Activated T-cell treated with anti-CD3 and anti-CD28 coated beads for 1 hour (primary cell): ENCODE measurements around the gene TASOR.
A peak's percentile ranks its signal among the peaks of the same experiment; 100 is the strongest.
"Not testable (repeated sequence)": the region's sequence is repeated elsewhere in the genome, so short reads cannot be mapped to it uniquely, and the experiment has no call there.

Experiments used
- DNase-seq: peaks from one replicate; pipeline ENCODE4 v3.0.0-alpha.2; 2020; ENCODE audit warnings: low read depth

The TASOR gene

DNA sequence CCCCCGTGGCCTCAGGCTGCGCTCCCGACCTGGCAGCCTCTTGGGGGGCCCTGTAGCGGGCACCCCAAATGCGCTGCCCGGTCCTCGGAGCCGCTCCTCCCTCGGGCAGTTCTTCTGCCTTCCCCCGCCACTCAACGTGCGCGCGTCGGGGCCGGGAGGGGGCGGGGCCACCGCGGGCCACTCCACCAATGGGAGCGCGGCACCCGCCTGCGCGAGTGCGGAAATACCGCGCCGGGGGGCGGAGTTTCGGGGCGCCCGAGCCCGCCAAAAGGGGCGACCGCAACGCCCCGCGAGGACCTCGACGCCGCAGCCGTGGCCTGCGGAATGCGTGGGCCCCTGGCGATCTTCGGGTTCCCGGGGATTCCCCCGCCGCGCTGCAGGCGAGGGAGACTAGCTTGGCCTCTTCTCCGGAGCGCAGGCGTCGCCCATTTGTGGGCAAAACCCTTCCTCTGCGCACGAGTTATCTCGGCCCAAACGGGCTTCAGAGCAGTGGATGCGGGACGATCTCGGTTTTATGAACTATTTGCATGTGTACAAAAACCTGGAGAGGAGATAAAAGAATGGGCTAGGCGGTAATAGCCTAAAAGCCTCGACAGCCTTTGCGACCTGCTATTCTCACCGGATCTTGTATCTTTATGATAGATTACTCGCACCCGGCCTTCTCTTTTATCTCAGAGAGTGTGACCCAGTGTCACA lies at the start of gene TASOR:
Gene TASOR, minus strand, starts transcription at position 144 of the 696 bp plus-strand sequence. CDS start 259 bp downstream, outside the sequence.
- peak; percentile 82 for DNase-seq

DNA sequence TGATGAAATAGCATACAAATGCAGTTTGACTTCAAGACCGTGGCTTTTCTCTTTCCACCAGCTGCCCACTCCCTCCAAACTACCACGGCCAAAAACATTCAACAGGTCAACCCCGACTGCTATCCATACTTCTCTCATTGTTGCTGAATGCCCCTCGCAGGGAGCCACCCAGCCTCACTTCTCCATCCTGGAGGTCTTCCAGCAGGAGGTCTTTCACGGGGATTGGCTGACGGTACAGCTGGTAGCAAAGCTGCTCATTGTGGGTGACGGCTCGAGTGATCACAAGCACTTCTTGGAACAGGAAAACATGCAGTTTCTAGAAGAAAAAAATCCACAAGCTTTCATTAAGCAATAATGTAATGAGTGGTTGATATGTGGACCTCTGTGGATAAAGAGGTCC lies 49.0 kb upstream of the TASOR start:
- DNase-seq = no peak

GRCh38 chr3:56725175-56725574 lies 42.1 kb upstream of the TASOR start:
- DNase-seq = peak; percentile 26

- DNase-seq = no peak
These were observed 41.6 kb upstream of the TASOR start for GRCh38 chr3:56724676-56725075.

DNA sequence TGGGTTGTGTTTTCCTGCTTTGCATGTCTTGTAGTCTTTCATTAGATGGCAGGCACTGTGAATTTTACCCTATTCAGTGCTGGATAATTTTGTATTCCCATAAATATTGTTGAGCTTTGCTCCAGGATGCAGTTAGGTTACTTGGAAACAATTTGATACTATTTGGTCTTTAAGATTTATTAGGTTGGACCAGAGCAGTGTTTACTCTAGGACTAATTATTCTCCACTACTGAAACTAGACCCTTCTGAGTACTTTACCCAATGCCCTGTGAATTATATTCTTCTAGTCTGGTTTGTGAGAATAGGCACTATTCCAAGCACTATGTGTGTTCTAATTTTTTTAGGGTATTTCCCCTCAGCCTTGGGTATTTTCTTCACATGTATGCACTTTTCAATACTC lies 37.8 kb upstream of the TASOR start:
- no peak for DNase-seq

GRCh38 chr3:56718809-56719208 lies 35.7 kb upstream of the TASOR start:
- not testable (repeated sequence) for DNase-seq

DNA sequence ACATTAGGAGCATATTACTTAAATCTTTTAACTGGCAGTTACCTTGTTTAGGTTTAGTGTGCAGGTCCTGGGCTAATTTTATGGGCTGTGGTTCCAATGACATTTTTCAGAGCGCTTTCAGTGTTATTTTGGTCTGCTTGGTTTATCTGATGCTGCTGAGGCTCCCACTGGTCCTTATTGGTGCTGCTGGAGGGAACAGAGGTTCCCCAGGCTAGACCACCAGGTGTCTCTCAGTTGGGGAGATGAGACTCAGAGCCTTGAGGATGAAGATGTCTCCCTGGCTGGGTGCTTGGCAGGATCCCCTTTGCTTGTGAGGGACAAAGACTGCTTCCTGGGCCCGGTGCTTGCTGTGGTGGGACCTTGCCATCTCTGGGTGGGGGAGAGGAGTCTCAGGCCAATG lies 28.3 kb upstream of the TASOR start:
- DNase-seq = no peak

DNA sequence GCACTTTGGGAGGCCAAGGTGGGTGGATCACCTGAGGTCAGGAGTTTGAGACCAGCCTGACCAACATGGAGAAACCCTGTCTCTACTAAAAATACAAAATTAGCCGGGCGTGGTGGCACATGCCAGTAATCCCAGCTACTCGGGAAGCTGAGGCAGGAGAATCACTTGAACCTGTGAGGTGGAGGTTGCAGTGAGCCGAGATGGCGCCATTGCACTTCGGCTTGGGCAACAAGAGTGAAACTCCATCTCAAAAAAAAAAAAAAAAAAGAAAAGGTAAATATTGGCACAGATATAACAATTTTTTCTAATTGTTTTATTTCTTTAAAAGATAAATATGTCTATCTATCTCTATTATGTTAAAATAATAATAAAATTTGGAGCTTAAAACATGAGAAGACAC lies 24.3 kb upstream of the TASOR start:
- DNase-seq = not testable (repeated sequence)

GRCh38 chr3:56706629-56707028 lies 23.6 kb upstream of the TASOR start:
- no peak for DNase-seq

GRCh38 chr3:56704706-56705105 lies 21.6 kb upstream of the TASOR start:
- no peak for DNase-seq

- DNase-seq = no peak
These were observed 19.6 kb upstream of the TASOR start for GRCh38 chr3:56702490-56703315.

GRCh38 chr3:56700151-56700550 lies 17.1 kb upstream of the TASOR start:
- no peak for DNase-seq

GRCh38 chr3:56694867-56695683 lies 12.0 kb upstream of the TASOR start:
- no peak for DNase-seq

- DNase-seq = no peak
These were observed 10.7 kb upstream of the TASOR start for GRCh38 chr3:56693750-56694149.

DNA sequence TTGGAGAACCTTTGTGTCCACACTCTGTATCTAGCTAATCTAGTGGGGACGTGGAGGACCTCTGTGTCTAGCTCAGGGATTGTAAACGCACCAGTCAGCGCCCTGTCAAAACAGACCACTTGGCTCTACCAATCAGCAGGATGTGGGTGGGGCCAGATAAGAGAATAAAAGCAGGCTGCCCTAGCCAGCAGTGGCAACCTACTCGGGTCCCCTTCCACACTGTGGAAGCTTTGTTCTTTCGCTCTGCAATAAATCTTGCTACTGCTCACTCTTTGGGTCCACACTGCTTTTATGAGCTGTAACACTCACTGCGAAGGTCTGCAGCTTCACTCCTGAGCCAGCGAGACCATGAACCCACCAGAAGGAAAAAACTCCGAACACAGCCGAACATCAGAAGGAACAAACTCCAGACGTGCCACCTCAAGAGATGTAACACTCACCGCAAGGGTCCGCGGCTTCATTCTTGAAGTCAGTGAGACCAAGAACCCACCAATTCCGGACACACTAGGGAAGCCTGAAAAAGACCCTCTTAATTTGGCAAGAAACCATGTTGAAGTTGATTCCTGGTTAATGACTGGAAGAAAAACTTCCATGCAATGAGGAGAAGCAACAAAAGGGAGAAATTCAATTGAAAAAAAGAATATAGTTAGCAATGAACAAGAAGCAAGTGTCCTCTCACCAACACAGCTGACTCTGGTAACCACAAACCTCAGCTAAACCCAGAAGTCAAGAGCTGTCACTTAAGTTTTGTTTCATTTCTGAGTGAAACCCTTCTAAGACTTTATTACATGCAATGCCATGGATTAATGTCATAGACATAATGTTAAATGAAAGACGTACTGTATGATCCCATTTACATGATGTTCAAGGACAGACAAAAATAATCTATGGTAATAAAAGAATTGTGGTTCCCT lies 9.7 kb upstream of the TASOR start:
- not testable (repeated sequence) for DNase-seq

- not testable (repeated sequence) for DNase-seq
These were observed 8.9 kb upstream of the TASOR start for GRCh38 chr3:56692001-56692365.

DNA sequence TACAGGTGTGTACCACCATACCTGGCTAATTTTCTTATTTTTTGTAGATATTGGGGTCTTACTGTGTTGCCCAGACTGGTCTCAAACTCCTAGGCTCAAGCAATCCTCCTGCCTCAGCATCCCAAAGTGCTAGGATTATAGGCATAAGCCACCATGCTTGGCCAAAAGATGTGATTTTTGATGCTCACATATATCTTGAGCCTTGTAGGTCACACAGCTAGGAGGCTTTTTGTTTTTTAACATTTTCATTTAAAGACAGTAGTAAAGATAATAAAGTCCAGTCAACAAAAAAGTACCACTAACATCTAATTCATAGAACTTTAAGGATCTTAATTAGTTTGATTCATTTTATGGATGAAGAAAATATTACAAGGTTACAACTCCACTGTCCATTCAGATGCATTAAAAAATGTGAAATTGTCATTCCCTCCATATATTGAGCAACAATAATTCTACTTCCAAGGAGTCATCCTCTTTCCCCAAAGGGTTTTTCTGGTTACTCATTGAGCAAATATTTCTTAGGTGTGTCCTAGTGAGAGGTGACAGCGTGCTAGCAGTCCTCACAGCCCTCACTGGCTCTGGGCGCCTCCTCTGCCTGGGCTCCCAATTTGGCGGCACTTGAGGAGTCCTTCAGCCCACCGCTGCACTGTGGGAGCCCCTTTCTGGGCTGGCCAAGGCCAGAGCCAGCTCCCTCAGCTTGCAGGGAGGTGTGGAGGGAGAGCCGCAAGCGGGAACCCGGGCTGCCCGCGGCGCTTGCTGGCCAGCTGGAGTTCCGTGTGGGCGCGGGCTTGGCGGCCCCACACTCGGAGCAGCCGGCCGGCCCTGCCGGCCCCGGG lies 8.3 kb upstream of the TASOR start:
- no peak for DNase-seq

GRCh38 chr3:56689303-56689702 lies 6.2 kb upstream of the TASOR start:
- DNase-seq = no peak

DNA sequence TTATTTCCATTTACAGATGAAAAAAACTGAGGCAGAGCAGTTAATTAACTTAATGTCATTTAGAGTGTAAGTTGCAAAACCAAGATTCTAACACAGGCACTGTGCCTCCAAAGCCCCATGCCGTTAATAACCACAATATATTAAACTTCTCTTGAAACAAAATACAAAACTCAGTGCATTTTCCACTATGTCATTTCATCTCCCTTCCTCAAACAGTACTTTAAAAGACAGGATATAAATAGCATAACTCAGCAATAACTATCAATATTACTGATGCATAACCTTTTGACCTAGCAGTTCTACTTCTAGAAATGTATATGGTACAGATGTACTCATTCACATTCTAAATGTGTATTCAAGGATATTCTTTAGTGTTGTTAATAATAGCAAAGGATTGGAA lies 5.1 kb upstream of the TASOR start:
- DNase-seq = no peak

- DNase-seq = no peak
These were observed 964 bp upstream of the TASOR start for GRCh38 chr3:56684029-56684428.
